GM23338 (cell line): ENCODE results near the gene MEF2A. TPM values are rescaled to one million over a fixed set of nuclear protein-coding genes. Genes with fewer than 3 reads are reported as not detected.

ENCODE experiments used
- ATAC-seq: fragments of 200-7000 bp; cut with Tn5 transposase; 3 replicates; pipeline ENCODE4 v1.9.1; 2020
- DNase-seq: peaks from one replicate; pipeline ENCODE4 v3.0.0-alpha.2; 2015; ENCODE audit warnings: low spot score
- H2AFZ ChIP-seq: fragments of 200-600 bp; sonication (generic); 2 replicates; pipeline ENCODE4 v1.8.0; 2016; ENCODE audit warnings: antibody characterized with exemption, mild to moderate bottlenecking, moderate library complexity
- H3F3A ChIP-seq: fragments of 200-600 bp; sonication (generic); replicated peaks from 2 replicates; pipeline ENCODE4 v1.8.0; 2017; ENCODE audit warnings: antibody characterized with exemption, mixed run types, low read depth
- H3K27ac ChIP-seq: fragments of 200-600 bp; sonication (generic); 2 replicates; pipeline ENCODE4 v1.6.1; 2016; ENCODE audit warnings: low read depth
- H3K27me3 ChIP-seq: fragments of 200-600 bp; sonication (generic); 2 replicates; pipeline ENCODE4 v1.8.0; 2016; ENCODE audit warnings: mild to moderate bottlenecking, mixed run types, moderate library complexity; ENCODE audit not compliant: insufficient read depth
- H3K36me3 ChIP-seq: fragments of 200-600 bp; sonication (generic); 2 replicates; pipeline ENCODE4 v1.8.0; 2016; ENCODE audit warnings: mild to moderate bottlenecking; ENCODE audit not compliant: insufficient read depth
- H3K4me1 ChIP-seq: fragments of 200-600 bp; sonication (generic); 2 replicates; pipeline ENCODE4 v1.8.0; 2016; ENCODE audit warnings: mild to moderate bottlenecking, moderate library complexity; ENCODE audit not compliant: insufficient read depth
- H3K4me2 ChIP-seq: fragments of 200-600 bp; sonication (generic); 2 replicates; pipeline ENCODE4 v1.7.1; 2017; ENCODE audit warnings: mixed run types
- H3K4me3 ChIP-seq: fragments of 200-600 bp; sonication (generic); 2 replicates; pipeline ENCODE4 v1.6.1; 2016; ENCODE audit warnings: mixed run types
- H3K79me2 ChIP-seq: fragments of 200-600 bp; sonication (generic); replicated peaks from 2 replicates; pipeline ENCODE4 v1.8.0; 2017; ENCODE audit warnings: mild to moderate bottlenecking; ENCODE audit not compliant: insufficient read depth
- H3K9me2 ChIP-seq: fragments of 200-600 bp; sonication (generic); 2 replicates; pipeline ENCODE4 v1.8.0; 2017; ENCODE audit not compliant: insufficient read depth
- H4K20me1 ChIP-seq: fragments of 200-600 bp; sonication (generic); replicated peaks from 2 replicates; pipeline ENCODE4 v1.8.0; 2017; ENCODE audit warnings: mild to moderate bottlenecking; ENCODE audit not compliant: insufficient read depth
- H3K27ac Mint-ChIP-seq: 2 replicates; pipeline ENCODE4 v1.8.0; 2020; ENCODE audit warnings: inconsistent platforms, mild to moderate bottlenecking, moderate library complexity, mixed read lengths
- H3K27me3 Mint-ChIP-seq: 3 replicates; pipeline ENCODE4 v1.8.0; 2022; ENCODE audit warnings: low read depth, mild to moderate bottlenecking, moderate library complexity, mixed read lengths, inconsistent platforms; ENCODE audit not compliant: insufficient read depth, poor library complexity
- H3K36me3 Mint-ChIP-seq: 3 replicates; pipeline ENCODE4 v1.8.0; 2021; ENCODE audit warnings: low read depth, mild to moderate bottlenecking, inconsistent platforms, moderate library complexity, mixed read lengths
- H3K4me1 Mint-ChIP-seq: 3 replicates; pipeline ENCODE4 v1.8.0; 2020; ENCODE audit warnings: mild to moderate bottlenecking, inconsistent platforms, mixed read lengths
- H3K4me3 Mint-ChIP-seq: 3 replicates; pipeline ENCODE4 v1.8.0; 2021; ENCODE audit warnings: moderate library complexity, mild to moderate bottlenecking, inconsistent platforms, mixed read lengths
- H3K9me3 Mint-ChIP-seq: 3 replicates; pipeline ENCODE4 v1.8.0; 2020; ENCODE audit warnings: moderate library complexity, mild to moderate bottlenecking, inconsistent platforms, mixed read lengths
- CREB1 ChIP-seq: fragments of 250-450 bp; sonication (Bioruptor Pico); IDR thresholded peaks from 2 replicates; pipeline ENCODE4 v1.5.0; 2020; ENCODE audit warnings: low read depth, mild to moderate bottlenecking, moderate library complexity
- JUNB ChIP-seq: IDR thresholded peaks from one replicate; pipeline ENCODE4 v1.6.1; 2016; ENCODE audit warnings: antibody characterized with exemption; ENCODE audit not compliant: unreplicated experiment
- NANOG ChIP-seq: IDR thresholded peaks from 2 replicates; pipeline ENCODE4 v1.6.1; 2016; ENCODE audit warnings: antibody characterized with exemption, borderline replicate concordance
- POLR2AphosphoS5 ChIP-seq: IDR thresholded peaks from 2 replicates; pipeline ENCODE4 v1.6.1; 2016; ENCODE audit warnings: antibody characterized with exemption, low read depth
- STAT1 ChIP-seq: IDR thresholded peaks from one replicate; pipeline ENCODE4 v1.6.1; 2016; ENCODE audit warnings: antibody characterized with exemption; ENCODE audit not compliant: unreplicated experiment
- ZNF114 ChIP-seq: fragments of 250-450 bp; sonication (Bioruptor Pico); IDR thresholded peaks from 2 replicates; pipeline ENCODE4 v1.5.0; 2020; ENCODE audit warnings: mild to moderate bottlenecking, moderate library complexity
- ZNF331 ChIP-seq: fragments of 250-450 bp; sonication (Bioruptor Pico); IDR thresholded peaks from 2 replicates; pipeline ENCODE4 v1.5.0; 2020; ENCODE audit warnings: low read depth, mild to moderate bottlenecking, moderate library complexity
- polyA plus RNA-seq: library from polyadenylated mRNA; unstranded; fragments of >200 nt; fragmentation: Nextera tagmentation; extraction: Ambion mirVana; gene quantifications from 2 replicates; pipeline ENCODE4 v1.2.1, GENCODE V29; 2016
- total RNA-seq: library from RNA; depleted of rRNA; stranded (reverse); fragments of >200 nt; shearing (Covaris generic); gene quantifications from 2 replicates; pipeline ENCODE4 v1.2.3, GENCODE V29; 2014
- TF ChIP-seq, protein P1 (sequence below): fragments of 250-450 bp; sonication (Bioruptor Pico); IDR thresholded peaks from 2 replicates; pipeline ENCODE4 v1.5.0; 2020; ENCODE audit warnings: mild to moderate bottlenecking, moderate library complexity

MEF2A gene
- total and polyA plus RNA-seq, 2 experiments from 2014 or later, result 20.3 to 42.3 TPM

DNA sequence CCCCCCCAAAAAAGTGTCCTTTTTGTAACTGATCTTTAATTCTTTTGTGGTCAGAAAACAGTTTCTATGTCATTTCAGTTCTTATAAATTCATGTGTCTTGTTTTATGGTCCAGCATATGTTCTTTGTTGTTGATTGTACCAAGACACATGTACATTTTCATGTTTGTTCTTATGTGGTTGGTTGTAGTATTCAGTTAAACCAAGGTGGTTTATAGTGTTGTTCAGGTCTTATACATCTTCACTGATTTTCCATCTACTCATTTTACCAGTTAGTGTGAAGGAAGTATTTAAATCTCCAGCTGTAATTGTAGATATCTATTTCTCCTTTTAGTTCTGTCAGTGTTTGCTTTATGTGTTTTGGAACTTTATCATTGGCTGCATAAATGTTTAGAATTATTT, 24.0 kb downstream of the MEF2A start (continued):
- TF ChIP-seq, protein P1, sequence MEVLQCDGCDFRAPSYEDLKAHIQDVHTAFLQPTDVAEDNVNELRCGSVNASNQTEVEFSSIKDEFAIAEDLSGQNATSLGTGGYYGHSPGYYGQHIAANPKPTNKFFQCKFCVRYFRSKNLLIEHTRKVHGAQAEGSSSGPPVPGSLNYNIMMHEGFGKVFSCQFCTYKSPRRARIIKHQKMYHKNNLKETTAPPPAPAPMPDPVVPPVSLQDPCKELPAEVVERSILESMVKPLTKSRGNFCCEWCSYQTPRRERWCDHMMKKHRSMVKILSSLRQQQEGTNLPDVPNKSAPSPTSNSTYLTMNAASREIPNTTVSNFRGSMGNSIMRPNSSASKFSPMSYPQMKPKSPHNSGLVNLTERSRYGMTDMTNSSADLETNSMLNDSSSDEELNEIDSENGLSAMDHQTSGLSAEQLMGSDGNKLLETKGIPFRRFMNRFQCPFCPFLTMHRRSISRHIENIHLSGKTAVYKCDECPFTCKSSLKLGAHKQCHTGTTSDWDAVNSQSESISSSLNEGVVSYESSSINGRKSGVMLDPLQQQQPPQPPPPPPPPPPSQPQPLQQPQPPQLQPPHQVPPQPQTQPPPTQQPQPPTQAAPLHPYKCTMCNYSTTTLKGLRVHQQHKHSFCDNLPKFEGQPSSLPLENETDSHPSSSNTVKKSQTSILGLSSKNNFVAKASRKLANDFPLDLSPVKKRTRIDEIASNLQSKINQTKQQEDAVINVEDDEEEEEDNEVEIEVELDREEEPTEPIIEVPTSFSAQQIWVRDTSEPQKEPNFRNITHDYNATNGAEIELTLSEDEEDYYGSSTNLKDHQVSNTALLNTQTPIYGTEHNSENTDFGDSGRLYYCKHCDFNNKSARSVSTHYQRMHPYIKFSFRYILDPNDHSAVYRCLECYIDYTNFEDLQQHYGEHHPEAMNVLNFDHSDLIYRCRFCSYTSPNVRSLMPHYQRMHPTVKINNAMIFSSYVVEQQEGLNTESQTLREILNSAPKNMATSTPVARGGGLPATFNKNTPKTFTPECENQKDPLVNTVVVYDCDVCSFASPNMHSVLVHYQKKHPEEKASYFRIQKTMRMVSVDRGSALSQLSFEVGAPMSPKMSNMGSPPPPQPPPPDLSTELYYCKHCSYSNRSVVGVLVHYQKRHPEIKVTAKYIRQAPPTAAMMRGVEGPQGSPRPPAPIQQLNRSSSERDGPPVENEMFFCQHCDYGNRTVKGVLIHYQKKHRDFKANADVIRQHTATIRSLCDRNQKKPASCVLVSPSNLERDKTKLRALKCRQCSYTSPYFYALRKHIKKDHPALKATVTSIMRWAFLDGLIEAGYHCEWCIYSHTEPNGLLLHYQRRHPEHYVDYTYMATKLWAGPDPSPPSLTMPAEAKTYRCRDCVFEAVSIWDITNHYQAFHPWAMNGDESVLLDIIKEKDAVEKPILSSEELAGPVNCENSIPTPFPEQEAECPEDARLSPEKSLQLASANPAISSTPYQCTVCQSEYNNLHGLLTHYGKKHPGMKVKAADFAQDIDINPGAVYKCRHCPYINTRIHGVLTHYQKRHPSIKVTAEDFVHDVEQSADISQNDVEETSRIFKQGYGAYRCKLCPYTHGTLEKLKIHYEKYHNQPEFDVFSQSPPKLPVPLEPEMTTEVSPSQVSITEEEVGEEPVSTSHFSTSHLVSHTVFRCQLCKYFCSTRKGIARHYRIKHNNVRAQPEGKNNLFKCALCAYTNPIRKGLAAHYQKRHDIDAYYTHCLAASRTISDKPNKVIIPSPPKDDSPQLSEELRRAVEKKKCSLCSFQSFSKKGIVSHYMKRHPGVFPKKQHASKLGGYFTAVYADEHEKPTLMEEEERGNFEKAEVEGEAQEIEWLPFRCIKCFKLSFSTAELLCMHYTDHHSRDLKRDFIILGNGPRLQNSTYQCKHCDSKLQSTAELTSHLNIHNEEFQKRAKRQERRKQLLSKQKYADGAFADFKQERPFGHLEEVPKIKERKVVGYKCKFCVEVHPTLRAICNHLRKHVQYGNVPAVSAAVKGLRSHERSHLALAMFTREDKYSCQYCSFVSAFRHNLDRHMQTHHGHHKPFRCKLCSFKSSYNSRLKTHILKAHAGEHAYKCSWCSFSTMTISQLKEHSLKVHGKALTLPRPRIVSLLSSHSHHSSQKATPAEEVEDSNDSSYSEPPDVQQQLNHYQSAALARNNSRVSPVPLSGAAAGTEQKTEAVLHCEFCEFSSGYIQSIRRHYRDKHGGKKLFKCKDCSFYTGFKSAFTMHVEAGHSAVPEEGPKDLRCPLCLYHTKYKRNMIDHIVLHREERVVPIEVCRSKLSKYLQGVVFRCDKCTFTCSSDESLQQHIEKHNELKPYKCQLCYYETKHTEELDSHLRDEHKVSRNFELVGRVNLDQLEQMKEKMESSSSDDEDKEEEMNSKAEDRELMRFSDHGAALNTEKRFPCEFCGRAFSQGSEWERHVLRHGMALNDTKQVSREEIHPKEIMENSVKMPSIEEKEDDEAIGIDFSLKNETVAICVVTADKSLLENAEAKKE (CRISPR knock-in tag), result no peak
- no peak for TF ChIP-seq STAT1
- TF ChIP-seq ZNF331 (CRISPR knock-in tag), result no peak
- TF ChIP-seq CREB1 (CRISPR knock-in tag), result no peak
- TF ChIP-seq NANOG, result no peak
- TF ChIP-seq POLR2AphosphoS5, result no peak
- TF ChIP-seq JUNB, result no peak
- no peak for TF ChIP-seq ZNF114

DNA sequence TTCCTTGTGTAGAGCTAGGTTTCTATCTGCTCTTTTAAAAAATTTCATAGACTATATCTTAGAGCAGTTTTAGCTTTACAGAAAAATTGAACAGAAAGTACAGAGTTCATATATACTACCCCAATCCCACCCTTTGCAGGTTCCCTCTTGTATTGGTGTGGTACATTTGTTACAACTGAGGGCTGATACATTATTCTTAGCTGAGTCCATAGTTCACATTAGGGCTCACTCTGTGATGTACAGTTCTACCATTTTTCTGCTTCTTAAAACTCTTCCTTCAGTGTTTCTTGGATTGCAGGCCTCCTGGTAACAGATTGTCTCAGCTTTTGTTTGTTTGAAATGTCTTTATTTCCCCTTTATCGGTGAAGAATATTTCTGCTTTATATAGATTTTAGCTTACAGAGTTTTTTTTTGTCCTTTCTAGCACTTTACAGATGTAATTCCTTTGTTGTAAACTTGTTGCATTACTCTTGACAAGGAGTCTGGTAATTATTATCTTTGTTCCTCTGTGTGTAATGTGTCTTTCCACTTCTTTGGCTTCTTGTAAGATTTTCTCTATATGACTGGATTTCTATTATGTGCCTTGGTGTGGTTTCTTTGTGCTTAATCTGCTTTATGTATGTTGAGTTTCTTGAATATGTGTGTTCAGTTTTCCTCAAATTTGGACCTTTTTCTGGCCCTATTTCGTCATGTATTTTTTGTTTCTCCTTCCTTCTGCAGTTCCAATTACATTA, 25.3 kb downstream of the MEF2A start:
- Histone ChIP-seq H3K9me2 (no peaks in the 10 kb centered on the region), H3K4me2 (no peak overlapping the region), H3F3A (no peaks in the 10 kb centered on the region), H3K36me3 (peaks cover 4% of the 10 kb centered on the region; the same call in 1 of the 2 replicates), H2AFZ (no peak overlapping the region), H4K20me1 (0 out of 2 replicates have a peak, but pooled peaks cover 3% of the 10 kb centered on the region), H3K4me3 (no peak overlapping the region), H3K4me1 (peaks cover 27% of the 10 kb centered on the region), H3K27ac (no peak overlapping the region), H3K79me2 (peaks cover 100% of the 10 kb centered on the region), H3K27me3 (no peaks in the 10 kb centered on the region)
- peaks cover 25% of the 10 kb centered on the region; the same call in 2 of the 3 replicates for H3K4me1 Mint-ChIP-seq
- H3K4me3 Mint-ChIP-seq, result no peak overlapping the region
- peaks cover 19% of the 10 kb centered on the region; the same call in 2 of the 3 replicates for H3K36me3 Mint-ChIP-seq
- ATAC-seq (no peak), DNase-seq (no peak)
- no peaks in the 10 kb centered on the region for H3K27me3 Mint-ChIP-seq
- peaks cover 6% of the 10 kb centered on the region; the same call in 2 of the 3 replicates for H3K9me3 Mint-ChIP-seq
- peak overlapping the region; percentile 3; the same call in 1 of the 2 replicates for H3K27ac Mint-ChIP-seq
- TF ChIP-seq, protein P1 (CRISPR knock-in tag), result no peak
